SK-N-SH treated with all-trans-retinoic acid at 6 μM for 48 hours (cell line): Measurements from ENCODE around the gene ORC1.

Source experiments
- ATAC-seq: fragments of 200-7000 bp; cut with Tn5 transposase; 3 replicates; pipeline ENCODE4 v1.9.1; 2020; ENCODE audit warnings: mild to moderate bottlenecking, moderate library complexity
- ARNTL ChIP-seq: fragments of 450-650 bp; formaldehyde crosslinking; IDR thresholded peaks from 2 replicates; pipeline ENCODE4 v1.5.0; 2020; ENCODE audit warnings: low read depth, mild to moderate bottlenecking, moderate library complexity, borderline replicate concordance
- BACH2 ChIP-seq: fragments of 250-450 bp; sonication (Bioruptor Pico); IDR thresholded peaks from 2 replicates; pipeline ENCODE4 v1.9.0; 2021; ENCODE audit warnings: mild to moderate bottlenecking, borderline replicate concordance
- CSDC2 ChIP-seq: fragments of 250-450 bp; sonication (Bioruptor Pico); IDR thresholded peaks from 2 replicates; pipeline ENCODE4 v1.5.0; 2020; ENCODE audit warnings: mild to moderate bottlenecking, moderate library complexity
- ESRRG ChIP-seq: fragments of 250-450 bp; sonication (Bioruptor Pico); IDR thresholded peaks from 2 replicates; pipeline ENCODE4 v1.6.1; 2021; ENCODE audit warnings: mild to moderate bottlenecking
- GLIS3 ChIP-seq: fragments of 250-450 bp; sonication (Bioruptor Pico); IDR thresholded peaks from 2 replicates; pipeline ENCODE4 v1.5.0; 2020; ENCODE audit warnings: mild to moderate bottlenecking, moderate library complexity
- ISL1 ChIP-seq: fragments of 250-450 bp; sonication (Bioruptor Pico); IDR thresholded peaks from 2 replicates; pipeline ENCODE4 v2.1.2; 2022; ENCODE audit warnings: mild to moderate bottlenecking, moderate library complexity
- OSR1 ChIP-seq: fragments of 250-450 bp; sonication (Bioruptor Pico); IDR thresholded peaks from 2 replicates; pipeline ENCODE4 v1.8.0; 2022; ENCODE audit warnings: moderate library complexity, mild to moderate bottlenecking, inconsistent platforms
- PPARA ChIP-seq: fragments of 250-450 bp; sonication (Bioruptor Pico); IDR thresholded peaks from 2 replicates; pipeline ENCODE4 v1.5.0; 2020; ENCODE audit warnings: mild to moderate bottlenecking, borderline replicate concordance
- RARB ChIP-seq: fragments of 250-450 bp; sonication (Bioruptor Pico); IDR thresholded peaks from 2 replicates; pipeline ENCODE4 v1.8.0; 2021; ENCODE audit warnings: mild to moderate bottlenecking, moderate library complexity
- SNAI2 ChIP-seq: fragments of 250-450 bp; sonication (Bioruptor Pico); IDR thresholded peaks from 2 replicates; pipeline ENCODE4 v1.5.0; 2020; ENCODE audit warnings: mild to moderate bottlenecking, moderate library complexity
- TCF4 ChIP-seq: fragments of 250-450 bp; sonication (Bioruptor Pico); IDR thresholded peaks from 2 replicates; pipeline ENCODE4 v1.8.0; 2021; ENCODE audit warnings: mild to moderate bottlenecking, moderate library complexity, borderline replicate concordance
- TOX ChIP-seq: fragments of 250-450 bp; sonication (Bioruptor Pico); IDR thresholded peaks from 2 replicates; pipeline ENCODE4 v1.8.0; 2021; ENCODE audit warnings: mild to moderate bottlenecking, moderate library complexity, borderline replicate concordance
- ZC3H10 ChIP-seq: fragments of 250-450 bp; sonication (Bioruptor Pico); IDR thresholded peaks from 2 replicates; pipeline ENCODE4 v1.5.1; 2021; ENCODE audit warnings: mild to moderate bottlenecking, moderate library complexity
- ZFP3 ChIP-seq: fragments of 250-450 bp; sonication (Bioruptor Pico); IDR thresholded peaks from 2 replicates; pipeline ENCODE4 v1.5.0; 2020; ENCODE audit warnings: mild to moderate bottlenecking, moderate library complexity
- ZNF565 ChIP-seq: fragments of 450-650 bp; formaldehyde crosslinking; conservative IDR thresholded peaks from 2 replicates; pipeline ENCODE4 v1.5.0; 2020; ENCODE audit warnings: low read depth, mild to moderate bottlenecking, moderate library complexity
- ZNF8 ChIP-seq: fragments of 450-650 bp; formaldehyde crosslinking; IDR thresholded peaks from 2 replicates; pipeline ENCODE4 v1.5.0; 2020; ENCODE audit warnings: mild to moderate bottlenecking, moderate library complexity
- TF ChIP-seq, protein P1 (sequence below): fragments of 250-450 bp; sonication (Bioruptor Pico); IDR thresholded peaks from 2 replicates; pipeline ENCODE4 v1.8.0; 2020; ENCODE audit warnings: mild to moderate bottlenecking, moderate library complexity, borderline replicate concordance
- TF ChIP-seq, protein P2 (sequence below): fragments of 250-450 bp; sonication (Bioruptor Pico); IDR thresholded peaks from 2 replicates; pipeline ENCODE4 v1.5.1; 2021; ENCODE audit warnings: mild to moderate bottlenecking, moderate library complexity
- TF ChIP-seq, protein P3 (sequence below): fragments of 250-450 bp; sonication (Bioruptor Pico); IDR thresholded peaks from 2 replicates; pipeline ENCODE4 v1.8.0; 2021; ENCODE audit warnings: low read depth, mild to moderate bottlenecking, moderate library complexity, borderline replicate concordance
- TF ChIP-seq, protein P4 (sequence below): fragments of 250-450 bp; sonication (Bioruptor Pico); IDR thresholded peaks from 2 replicates; pipeline ENCODE4 v1.5.1; 2020; ENCODE audit warnings: low read depth, mild to moderate bottlenecking, moderate library complexity
- TF ChIP-seq, protein P5 (sequence below): fragments of 250-450 bp; sonication (Bioruptor Pico); IDR thresholded peaks from 2 replicates; pipeline ENCODE4 v1.5.0; 2020; ENCODE audit warnings: mild to moderate bottlenecking, moderate library complexity

ORC1 gene

DNA sequence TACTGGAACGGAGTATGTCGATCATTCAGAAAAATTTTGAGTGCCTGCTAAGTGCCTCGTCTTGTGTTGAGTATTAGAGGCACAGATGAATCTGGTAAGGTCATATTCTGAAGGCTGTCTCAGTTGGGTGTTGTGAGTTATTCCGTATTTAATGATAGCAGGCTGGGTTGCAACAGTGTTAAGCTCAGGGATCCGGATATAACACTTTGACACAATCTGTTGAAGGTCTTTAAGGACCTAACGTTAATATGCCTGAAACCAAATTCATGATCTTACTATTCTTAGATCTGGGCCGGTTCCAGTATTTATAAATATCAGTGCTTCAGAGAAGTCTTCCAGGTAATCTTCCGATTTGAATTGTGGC, 734 bp upstream of the ORC1 start:
- no peak for ATAC-seq
- TF ChIP-seq ZNF565 (CRISPR knock-in tag), result no peak
- TF ChIP-seq, protein P1, sequence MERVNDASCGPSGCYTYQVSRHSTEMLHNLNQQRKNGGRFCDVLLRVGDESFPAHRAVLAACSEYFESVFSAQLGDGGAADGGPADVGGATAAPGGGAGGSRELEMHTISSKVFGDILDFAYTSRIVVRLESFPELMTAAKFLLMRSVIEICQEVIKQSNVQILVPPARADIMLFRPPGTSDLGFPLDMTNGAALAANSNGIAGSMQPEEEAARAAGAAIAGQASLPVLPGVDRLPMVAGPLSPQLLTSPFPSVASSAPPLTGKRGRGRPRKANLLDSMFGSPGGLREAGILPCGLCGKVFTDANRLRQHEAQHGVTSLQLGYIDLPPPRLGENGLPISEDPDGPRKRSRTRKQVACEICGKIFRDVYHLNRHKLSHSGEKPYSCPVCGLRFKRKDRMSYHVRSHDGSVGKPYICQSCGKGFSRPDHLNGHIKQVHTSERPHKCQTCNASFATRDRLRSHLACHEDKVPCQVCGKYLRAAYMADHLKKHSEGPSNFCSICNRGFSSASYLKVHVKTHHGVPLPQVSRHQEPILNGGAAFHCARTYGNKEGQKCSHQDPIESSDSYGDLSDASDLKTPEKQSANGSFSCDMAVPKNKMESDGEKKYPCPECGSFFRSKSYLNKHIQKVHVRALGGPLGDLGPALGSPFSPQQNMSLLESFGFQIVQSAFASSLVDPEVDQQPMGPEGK (CRISPR knock-in tag), result no peak
- TF ChIP-seq, protein P2, sequence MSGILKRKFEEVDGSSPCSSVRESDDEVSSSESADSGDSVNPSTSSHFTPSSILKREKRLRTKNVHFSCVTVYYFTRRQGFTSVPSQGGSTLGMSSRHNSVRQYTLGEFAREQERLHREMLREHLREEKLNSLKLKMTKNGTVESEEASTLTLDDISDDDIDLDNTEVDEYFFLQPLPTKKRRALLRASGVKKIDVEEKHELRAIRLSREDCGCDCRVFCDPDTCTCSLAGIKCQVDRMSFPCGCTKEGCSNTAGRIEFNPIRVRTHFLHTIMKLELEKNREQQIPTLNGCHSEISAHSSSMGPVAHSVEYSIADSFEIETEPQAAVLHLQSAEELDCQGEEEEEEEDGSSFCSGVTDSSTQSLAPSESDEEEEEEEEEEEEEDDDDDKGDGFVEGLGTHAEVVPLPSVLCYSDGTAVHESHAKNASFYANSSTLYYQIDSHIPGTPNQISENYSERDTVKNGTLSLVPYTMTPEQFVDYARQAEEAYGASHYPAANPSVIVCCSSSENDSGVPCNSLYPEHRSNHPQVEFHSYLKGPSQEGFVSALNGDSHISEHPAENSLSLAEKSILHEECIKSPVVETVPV (CRISPR knock-in tag), result no peak
- TF ChIP-seq, protein P3, sequence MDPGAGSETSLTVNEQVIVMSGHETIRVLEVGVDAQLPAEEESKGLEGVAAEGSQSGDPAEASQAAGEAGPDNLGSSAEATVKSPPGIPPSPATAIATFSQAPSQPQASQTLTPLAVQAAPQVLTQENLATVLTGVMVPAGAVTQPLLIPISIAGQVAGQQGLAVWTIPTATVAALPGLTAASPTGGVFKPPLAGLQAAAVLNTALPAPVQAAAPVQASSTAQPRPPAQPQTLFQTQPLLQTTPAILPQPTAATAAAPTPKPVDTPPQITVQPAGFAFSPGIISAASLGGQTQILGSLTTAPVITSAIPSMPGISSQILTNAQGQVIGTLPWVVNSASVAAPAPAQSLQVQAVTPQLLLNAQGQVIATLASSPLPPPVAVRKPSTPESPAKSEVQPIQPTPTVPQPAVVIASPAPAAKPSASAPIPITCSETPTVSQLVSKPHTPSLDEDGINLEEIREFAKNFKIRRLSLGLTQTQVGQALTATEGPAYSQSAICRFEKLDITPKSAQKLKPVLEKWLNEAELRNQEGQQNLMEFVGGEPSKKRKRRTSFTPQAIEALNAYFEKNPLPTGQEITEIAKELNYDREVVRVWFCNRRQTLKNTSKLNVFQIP (CRISPR knock-in tag), result no peak
- no peak for TF ChIP-seq BACH2 (CRISPR knock-in tag)
- no peak for TF ChIP-seq ISL1 (CRISPR knock-in tag)
- no peak for TF ChIP-seq ZC3H10 (CRISPR knock-in tag)
- TF ChIP-seq, protein P4, sequence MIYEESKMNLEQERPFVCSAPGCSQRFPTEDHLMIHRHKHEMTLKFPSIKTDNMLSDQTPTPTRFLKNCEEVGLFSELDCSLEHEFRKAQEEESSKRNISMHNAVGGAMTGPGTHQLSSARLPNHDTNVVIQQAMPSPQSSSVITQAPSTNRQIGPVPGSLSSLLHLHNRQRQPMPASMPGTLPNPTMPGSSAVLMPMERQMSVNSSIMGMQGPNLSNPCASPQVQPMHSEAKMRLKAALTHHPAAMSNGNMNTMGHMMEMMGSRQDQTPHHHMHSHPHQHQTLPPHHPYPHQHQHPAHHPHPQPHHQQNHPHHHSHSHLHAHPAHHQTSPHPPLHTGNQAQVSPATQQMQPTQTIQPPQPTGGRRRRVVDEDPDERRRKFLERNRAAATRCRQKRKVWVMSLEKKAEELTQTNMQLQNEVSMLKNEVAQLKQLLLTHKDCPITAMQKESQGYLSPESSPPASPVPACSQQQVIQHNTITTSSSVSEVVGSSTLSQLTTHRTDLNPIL (CRISPR knock-in tag), result no peak
- no peak for TF ChIP-seq TCF4 (CRISPR knock-in tag)
- no peak for TF ChIP-seq ZFP3
- no peak for TF ChIP-seq RARB (CRISPR knock-in tag)
- no peak for TF ChIP-seq OSR1 (CRISPR knock-in tag)
- TF ChIP-seq, protein P5, sequence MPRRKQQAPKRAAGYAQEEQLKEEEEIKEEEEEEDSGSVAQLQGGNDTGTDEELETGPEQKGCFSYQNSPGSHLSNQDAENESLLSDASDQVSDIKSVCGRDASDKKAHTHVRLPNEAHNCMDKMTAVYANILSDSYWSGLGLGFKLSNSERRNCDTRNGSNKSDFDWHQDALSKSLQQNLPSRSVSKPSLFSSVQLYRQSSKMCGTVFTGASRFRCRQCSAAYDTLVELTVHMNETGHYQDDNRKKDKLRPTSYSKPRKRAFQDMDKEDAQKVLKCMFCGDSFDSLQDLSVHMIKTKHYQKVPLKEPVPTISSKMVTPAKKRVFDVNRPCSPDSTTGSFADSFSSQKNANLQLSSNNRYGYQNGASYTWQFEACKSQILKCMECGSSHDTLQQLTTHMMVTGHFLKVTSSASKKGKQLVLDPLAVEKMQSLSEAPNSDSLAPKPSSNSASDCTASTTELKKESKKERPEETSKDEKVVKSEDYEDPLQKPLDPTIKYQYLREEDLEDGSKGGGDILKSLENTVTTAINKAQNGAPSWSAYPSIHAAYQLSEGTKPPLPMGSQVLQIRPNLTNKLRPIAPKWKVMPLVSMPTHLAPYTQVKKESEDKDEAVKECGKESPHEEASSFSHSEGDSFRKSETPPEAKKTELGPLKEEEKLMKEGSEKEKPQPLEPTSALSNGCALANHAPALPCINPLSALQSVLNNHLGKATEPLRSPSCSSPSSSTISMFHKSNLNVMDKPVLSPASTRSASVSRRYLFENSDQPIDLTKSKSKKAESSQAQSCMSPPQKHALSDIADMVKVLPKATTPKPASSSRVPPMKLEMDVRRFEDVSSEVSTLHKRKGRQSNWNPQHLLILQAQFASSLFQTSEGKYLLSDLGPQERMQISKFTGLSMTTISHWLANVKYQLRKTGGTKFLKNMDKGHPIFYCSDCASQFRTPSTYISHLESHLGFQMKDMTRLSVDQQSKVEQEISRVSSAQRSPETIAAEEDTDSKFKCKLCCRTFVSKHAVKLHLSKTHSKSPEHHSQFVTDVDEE (CRISPR knock-in tag), result no peak
- TF ChIP-seq ESRRG (CRISPR knock-in tag), result no peak
- no peak for TF ChIP-seq ZNF8 (CRISPR knock-in tag)
- no peak for TF ChIP-seq ARNTL (CRISPR knock-in tag)
- no peak for TF ChIP-seq PPARA (CRISPR knock-in tag)
- TF ChIP-seq CSDC2 (CRISPR knock-in tag), result no peak
- TF ChIP-seq GLIS3 (CRISPR knock-in tag), result no peak
- TF ChIP-seq TOX, result no peak

DNA sequence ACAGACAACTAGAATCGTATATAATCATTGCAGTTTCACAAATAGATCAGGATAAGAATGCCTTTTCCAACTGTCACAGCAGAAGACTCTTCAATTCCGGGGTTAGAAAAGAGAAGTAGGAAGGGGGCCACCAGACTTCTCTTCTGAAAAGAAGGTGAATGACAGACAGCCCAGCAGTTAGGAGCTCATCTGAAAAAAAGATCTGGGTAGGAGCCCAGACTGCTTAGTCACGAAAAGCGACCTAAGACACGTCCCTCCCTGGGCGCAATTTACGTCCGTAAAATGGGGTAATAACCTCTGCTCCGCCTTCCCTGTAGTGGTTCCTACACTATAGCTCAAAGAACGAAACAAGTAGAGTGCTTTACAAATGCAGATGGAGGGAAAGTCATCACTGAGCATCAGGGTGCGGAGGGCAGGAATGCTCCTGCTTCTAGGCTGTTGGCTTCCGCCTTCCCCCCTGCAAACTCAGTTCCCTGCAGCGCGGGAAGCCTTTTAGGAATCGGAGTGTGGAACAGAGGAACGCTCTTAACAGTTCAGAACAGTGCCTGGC, 582 bp downstream of the ORC1 start:
- peak; percentile 68 for ATAC-seq
- TF ChIP-seq TOX (no peak), TCF4 (CRISPR knock-in tag) (no peak), RARB (CRISPR knock-in tag) (no peak), OSR1 (CRISPR knock-in tag) (no peak), ISL1 (CRISPR knock-in tag) (no peak), BACH2 (CRISPR knock-in tag) (no peak), GLIS3 (CRISPR knock-in tag) (no peak), SNAI2 (no peak), CSDC2 (CRISPR knock-in tag) (no peak)
- TF ChIP-seq, protein P1 (CRISPR knock-in tag), result no peak
- TF ChIP-seq, protein P5 (CRISPR knock-in tag), result no peak
- TF ChIP-seq, protein P4 (CRISPR knock-in tag), result no peak
- TF ChIP-seq, protein P3 (CRISPR knock-in tag), result no peak
